HEK293T (cell line): Measurements from ENCODE around the gene MAP4K5.

Source experiments
- SP1 ChIP-seq: fragments of 450-650 bp; IDR thresholded peaks from 2 replicates; pipeline ENCODE4 v1.6.1; 2017
- TARDBP ChIP-seq: fragments of 450-650 bp; IDR thresholded peaks from 2 replicates; pipeline ENCODE4 v1.6.1; 2016

DNA sequence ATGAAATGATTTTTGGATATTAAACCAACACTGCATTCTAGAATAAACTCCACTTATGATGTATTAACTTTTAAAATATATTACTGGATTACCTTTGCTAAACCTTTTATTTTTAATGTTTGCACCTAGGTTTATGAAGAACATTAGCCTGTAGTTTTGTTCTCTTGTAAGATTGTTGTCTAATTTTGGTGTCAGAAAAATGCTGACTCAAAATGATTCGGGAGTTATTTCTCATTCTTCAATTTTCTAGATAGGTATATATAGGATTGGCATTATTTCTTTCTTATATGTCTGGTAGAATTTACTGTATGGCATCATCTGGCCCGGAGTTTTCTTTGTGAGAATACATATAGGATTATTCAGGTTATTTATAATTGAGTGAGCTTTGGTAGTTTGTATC is 54.6 kb downstream of the MAP4K5 start:
- TF ChIP-seq TARDBP = no peak
- no peak for TF ChIP-seq SP1
